CD4-positive, alpha-beta T cell treated with Interferon gamma for 1 hour (primary cell): Measurements from ENCODE around the gene MRPL4.
"Not testable (repeated sequence)": the region's sequence is repeated elsewhere in the genome, so short reads cannot be mapped to it uniquely, and the experiment has no call there.

Experiments
- DNase-seq: peaks from one replicate; pipeline ENCODE4 v3.0.0-alpha.2; 2020

MRPL4 gene

DNA sequence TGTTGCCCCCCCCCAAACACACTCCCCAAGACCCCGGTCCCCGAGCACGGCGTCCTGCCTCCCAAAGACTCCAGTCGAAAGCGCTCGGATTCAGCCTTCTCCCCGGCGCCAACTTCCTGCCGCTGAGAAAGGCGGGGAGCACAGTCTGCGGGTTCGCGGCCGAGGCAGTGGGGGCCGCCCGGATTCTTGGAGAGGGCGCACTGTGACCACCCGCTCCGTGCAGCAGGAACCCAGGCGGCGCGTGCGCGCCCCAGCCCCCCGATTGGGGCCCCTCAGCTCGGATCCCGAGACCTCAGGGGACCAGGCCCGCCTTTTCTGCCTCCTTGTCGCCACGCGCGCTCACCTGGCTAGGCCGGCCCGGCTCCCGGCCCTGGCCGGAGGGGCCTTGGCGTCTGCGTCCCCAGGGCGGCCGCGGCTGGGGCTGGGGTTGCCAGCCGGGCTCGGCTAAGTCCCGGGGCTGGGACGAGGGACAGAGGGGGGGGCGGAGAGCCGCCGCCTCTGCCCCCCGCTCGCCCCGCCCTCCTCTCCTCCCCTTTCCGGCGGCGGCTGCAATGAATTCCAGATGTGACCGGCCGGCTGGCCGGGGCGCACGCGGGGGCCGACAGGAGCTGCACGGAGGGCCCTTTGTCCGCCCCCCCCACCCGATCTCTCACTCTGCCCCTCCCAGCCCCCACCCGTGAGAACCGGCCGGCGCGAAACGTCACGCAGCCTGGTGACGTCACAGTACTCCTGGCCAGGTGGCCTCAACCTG is 21.0 kb upstream of the MRPL4 start, which contains the start of gene S1PR2:
Gene S1PR2 (minus strand): TSS at position 471 of the 751 bp plus-strand sequence. CDS start 6,426 bp downstream, outside the sequence.
- peak; percentile 86 for DNase-seq

DNA sequence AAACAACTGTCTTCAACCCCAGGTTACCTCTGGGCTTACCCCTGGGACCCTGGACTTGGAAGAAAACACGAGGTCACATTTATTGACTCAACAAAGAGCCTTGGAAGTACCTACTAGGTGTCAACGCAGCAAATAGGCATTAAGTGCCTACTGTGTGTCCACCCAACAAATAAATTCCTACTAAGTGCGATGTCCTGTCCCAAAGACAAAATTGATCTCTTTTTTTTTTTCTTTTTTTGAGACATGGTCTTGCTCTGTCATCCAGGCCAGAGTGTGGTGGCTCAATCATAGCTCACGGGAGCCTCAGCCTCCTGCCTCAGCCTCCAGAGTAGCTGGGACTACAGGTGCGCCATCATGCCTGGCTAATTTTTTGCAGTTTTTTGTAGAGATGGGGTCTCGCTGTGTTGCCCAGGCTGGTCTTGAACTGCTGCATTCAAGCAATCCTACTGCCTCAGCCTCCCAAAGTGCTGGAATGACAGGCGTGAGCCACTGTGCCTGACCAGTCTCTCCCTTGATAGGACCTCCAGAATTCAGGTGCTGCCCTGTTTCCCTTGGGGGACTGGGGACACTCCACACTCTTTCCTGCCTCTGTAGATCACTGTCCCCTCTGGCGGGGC is 20.3 kb upstream of the MRPL4 start:
- DNase-seq: no peak

DNA sequence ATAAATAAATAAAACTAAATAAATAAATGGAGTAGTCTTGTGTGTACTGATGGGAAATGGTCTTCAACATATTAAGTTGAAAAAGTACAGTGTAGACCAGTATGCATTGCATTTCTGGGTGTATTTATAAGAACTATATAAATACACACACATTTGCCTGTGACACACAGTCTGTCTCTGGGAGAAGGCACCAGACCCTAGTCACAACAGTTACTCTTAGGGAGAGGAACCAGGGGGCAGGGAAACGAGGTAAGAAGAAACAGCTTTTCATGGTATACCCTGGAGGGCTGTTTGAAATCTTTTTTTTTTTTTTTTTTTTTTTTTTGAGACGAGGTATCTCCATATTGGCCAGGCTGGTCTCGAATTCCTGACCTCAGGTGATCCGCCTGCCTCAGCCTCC is 18.1 kb upstream of the MRPL4 start:
- no peak for DNase-seq

- DNase-seq: no peak
Observed at GRCh38 chr19:10235003-10235402, 17.0 kb upstream of the MRPL4 start.

- DNase-seq: not testable (repeated sequence)
Observed at GRCh38 chr19:10235409-10235808, 16.6 kb upstream of the MRPL4 start.

DNA sequence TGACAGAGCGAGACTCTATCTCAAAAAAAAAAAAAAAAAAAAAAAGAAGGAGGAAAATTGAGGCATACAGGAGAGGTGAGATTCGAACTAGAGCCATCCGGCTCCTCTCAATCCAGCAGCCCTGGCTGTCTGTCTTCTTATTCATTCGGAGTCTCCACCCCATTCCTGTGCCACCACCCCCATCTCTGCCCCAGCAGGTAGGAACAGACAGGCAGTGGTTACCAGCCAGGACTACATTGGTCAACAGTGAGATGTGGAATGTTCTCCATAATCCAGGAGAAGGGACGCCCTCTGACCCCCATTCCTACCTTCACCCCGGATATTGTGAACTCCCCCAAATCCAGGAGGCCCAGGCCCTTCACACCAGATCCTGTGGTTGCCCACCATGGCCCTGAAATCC is 14.3 kb upstream of the MRPL4 start:
- no peak for DNase-seq

GRCh38 chr19:10238172-10238783 is 13.7 kb upstream of the MRPL4 start:
- no peak for DNase-seq

- DNase-seq: not testable (repeated sequence)
Observed at GRCh38 chr19:10241826-10242449, 10.1 kb upstream of the MRPL4 start.

- DNase-seq: no peak
Observed at GRCh38 chr19:10243606-10244005, 8.4 kb upstream of the MRPL4 start.

DNA sequence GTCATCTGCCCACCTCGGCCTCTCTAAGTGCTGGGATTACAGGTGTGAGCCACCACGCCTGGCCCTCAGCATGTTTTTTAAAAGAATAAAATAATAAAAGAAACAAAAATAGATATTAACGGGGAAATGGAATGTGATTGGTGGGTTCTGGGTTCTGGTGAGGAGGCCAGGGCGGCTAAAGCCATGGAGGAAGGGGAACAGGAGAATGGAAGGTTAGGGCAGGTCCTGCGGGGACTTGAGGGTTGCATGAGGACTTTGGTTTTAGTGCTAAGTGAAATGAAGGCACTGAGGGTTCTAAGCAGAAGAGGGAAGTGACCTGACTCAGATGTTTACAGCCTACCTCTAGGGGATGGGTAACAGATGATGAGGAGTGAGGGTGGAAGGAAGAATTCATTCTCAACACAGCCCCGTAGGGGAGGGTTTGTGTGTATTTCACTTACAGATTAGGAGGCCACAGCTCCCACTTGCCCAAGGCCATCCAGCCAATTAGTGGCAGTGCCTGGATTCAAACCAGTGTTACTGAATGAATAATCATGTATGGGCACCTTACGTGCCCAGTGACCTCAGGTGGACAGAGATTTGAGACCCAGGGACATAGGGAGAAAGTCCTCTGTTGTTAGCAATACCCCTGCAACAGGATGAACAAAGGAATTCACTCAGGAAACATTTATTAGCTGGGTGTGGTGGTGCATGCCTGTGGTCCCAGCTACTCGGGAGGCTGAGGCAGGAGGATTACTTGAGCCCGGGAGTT is 6.7 kb upstream of the MRPL4 start:
- no peak for DNase-seq

- no peak for DNase-seq
Observed at GRCh38 chr19:10246511-10246910, 5.5 kb upstream of the MRPL4 start.

GRCh38 chr19:10252707-10253106 is 693 bp downstream of the MRPL4 start:
- no peak for DNase-seq

DNA sequence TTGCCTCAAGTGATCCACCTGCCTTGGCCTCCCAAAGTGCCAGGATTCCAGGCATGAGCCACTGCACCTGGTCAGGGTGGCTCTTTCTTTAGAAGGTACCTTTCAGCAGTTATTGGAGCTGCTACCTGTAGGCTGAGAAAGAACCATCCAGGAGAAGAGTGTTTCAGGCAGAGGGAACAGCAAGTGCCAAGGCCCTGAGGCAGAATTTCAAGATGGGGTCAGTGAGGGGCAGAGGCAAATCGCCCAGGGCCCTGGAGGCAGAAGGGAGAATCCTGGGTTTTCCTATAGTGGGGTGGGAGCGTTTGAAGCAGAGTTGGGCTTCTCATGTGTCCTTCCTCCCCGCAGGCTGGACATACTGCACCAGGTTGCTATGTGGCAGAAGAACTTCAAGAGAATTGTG is 2.2 kb downstream of the MRPL4 start:
- DNase-seq: no peak

DNA sequence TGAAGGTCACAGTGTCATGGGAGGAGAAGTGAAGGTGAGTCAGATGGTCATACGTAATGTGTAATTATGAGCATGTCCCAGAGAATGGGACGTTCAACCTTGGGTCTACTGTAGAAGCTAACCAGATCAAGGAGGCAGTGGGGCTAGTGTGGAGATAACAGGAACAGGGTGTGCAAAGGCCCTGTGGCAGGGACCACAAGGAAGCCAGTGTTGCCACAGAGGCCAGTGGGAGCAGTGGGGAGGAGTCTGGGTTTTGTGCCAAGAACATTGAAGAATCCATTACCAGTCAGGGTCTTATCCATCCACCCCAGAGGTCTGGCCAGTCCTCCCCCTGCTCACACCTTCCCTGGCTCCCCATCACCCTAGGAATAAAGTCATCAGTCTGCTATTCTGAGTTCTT is 3.3 kb downstream of the MRPL4 start:
- DNase-seq: no peak

GRCh38 chr19:10256551-10256950 is 4.5 kb downstream of the MRPL4 start:
- DNase-seq: no peak

- DNase-seq: no peak
Observed at GRCh38 chr19:10256970-10257615, 5.1 kb downstream of the MRPL4 start.

DNA sequence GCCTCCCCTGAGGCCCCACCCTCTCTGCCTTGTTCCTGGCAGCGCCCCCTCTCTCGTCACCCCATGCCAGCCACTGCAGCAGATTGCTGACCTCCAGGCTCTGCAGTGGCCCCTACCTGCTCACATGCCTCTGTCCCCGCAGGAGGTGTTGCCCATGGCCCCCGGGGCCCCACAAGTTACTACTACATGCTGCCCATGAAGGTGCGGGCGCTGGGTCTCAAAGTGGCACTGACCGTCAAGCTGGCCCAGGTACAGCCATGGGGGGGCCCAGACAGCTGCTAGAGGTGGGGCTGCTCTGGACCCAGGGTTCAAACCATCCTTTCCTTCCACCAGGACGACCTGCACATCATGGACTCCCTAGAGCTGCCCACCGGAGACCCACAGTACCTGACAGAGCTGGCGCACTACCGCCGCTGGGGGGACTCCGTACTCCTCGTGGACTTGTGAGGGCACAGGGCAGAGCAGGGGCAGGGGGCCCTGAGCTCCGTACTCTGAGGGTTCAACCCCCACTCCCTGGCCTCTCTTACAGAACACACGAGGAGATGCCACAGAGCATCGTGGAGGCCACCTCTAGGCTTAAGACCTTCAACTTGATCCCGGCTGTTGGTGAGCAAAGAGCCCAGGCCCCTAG is 6.2 kb downstream of the MRPL4 start:
- no peak for DNase-seq

- DNase-seq: peak; percentile 87
Observed at GRCh38 chr19:10259162-10259905, 7.3 kb downstream of the MRPL4 start.

DNA sequence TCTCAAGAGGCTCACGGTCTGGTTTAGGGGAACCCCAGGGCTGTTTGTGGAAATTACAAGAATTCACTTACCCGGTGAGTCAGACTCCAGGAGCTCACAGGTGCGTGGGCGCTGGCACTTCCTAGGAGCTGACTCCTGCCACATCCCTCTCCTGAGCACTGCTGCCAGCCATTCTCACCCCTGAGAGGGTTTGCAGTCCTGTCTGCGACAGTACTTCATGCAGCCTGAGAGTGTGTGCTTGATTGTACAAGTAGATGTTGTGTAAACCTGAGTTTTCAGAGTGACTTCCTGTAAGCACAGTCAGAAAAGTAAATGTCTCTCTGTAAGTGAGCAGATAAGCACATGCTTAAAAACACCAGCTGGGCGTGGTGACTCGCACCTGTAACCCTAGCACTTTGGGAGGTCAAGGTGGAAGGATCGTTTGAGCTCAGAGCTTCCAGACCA is 8.1 kb downstream of the MRPL4 start:
- DNase-seq: no peak

DNA sequence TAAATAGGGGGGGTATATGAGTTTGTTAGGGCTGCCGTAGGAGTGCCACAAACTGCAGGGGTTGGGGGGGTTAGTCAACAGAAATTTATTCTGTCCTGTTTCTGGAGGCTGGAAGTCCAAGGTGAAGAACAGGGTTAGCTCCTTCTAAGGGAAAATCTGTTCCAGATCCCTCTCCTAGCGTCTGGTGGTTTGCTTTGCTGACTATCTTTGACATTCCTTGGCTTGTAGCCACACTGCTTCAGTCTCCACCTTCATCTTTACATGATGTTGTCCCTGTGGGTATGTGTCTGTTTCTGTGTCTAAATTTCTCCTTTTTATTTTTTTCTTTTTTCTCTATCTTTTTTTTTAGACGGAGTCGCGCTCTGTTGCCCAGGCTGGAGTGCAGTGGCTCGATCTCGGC is 10.8 kb downstream of the MRPL4 start:
- no peak for DNase-seq

DNA sequence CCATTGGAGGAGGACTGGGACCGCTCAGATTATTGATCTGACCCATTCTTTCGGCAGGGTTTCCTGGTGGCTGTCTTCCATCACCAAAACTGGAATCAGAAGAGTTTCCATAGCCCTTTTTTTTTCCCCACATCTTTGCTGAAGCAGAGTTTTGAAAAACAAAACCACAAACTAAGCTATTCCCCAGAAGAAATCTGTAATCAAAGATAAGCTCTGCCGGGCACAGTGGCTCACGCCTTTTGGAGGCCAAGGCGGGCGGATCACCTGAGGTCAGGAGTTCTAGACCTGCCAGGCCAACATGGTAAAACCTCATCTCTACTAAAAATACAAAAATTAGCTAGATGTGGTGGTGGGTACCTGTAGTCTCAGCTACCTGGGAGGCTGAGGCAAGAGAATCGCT is 14.7 kb downstream of the MRPL4 start:
- no peak for DNase-seq
